HG03135 (cell line): ENCODE measurements around the gene NUB1.

Experiments used
- ATAC-seq: cut with Tn5 transposase; IDR thresholded peaks from one replicate; pipeline ENCODE4 v1.9.1; 2021; ENCODE audit warnings: mild to moderate bottlenecking, moderate library complexity; ENCODE audit not compliant: unreplicated experiment

NUB1 gene

DNA sequence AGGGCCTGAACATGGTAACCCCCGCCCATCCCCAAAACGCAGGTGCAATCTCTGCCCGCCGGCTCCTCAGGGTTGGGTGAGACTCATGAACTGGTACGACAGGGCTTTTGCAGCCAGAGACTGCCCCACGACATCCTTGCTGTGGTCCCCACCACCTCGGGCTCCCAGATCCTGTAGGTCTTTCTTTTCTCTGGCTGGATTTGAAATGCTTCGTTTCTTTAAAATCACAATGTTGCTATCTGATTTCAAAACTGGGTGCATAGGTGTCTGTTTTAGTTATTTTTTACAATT, 46.3 kb downstream of the NUB1 start:
- no peak for ATAC-seq

DNA sequence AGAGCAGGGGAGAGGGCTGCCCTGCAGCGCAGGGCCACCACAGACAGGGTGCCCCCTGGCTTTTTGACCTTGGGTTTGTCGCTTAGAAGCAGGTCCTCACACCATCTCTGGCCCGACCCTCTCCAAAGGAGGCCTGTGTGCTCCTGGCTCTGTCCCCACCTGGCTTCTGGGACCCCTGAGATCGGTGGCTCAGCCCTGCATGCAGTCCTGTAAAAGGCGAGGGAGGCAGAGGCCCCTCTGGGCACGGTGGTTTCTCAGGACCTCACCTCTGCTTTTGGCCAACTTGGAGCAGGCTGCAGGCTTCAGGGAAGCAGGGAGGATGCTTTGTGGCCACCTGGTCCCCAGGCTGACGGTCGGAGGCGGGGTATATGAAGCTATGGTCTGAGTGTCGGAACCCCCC, 46.8 kb downstream of the NUB1 start:
- ATAC-seq = no peak

DNA sequence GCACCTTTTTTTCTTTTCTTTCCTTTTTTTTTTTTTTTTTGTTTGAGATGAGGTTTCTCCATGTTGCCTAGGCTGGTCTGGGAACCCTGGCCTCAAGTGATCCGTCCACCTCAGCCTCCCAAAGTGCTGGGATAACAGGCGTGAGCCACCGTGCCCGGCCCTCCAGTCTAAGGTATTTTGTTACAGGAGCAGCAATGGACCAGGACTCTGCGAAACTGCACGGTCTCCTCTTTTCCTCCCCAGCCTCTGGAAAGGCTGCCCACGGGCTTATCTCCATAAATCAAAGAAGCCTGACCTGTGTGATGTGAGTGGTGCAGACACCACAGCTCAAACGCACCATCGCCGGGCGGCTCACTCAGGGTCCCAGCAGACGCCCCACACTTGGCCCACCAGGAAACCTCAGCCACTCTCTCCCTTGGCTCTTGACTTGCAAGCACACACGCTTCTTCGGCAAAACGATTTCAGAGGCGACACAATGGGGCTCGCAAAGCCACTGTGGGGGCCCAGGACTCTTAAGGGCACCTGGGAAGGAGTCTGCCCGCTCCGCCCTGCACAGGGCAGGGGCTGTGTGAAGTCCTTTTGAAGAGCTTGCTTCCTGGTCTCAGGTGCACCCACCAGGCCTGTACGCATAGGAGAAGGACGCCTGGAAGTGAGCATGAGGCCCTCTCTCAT, 47.6 kb downstream of the NUB1 start:
- no peak for ATAC-seq

DNA sequence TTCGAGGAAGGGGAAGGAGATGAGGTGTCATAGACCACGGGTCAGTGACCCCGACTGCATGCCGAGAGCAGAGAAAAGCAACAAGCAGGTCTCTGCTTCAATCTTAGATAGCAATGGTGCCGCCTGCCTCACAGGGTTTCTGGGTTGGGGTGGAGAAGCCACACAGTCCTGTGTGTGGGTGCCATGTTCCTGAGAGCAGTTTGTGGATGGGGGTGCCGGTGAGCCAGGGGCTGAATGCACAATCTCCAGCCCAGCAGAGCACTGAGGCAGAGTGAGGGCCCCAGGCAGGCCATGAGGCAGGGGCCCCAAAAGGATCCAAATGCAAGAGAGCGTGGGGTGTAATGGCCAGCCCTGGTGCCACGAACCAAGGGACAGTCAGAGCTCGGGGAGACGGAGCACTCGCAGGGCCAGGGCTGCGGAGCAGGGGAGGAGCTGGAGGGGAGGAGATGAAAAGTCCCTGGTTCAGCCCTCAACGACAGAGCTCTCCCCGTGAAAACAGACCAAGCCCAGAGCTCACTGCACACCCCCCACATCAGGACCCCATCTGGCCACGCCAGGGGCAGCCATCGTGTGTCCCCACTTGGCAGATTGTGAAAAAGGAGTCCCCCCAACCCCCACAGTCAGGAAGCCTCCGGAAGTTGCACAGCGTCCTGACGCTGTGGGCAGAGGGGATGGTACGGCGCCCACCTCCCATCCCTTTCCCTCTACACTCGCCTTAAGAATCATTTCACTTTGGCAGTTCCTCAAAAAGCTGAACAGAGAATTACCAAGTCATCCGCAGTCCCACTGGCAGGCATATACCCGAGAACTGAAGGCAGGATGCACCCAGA, 48.4 kb downstream of the NUB1 start:
- ATAC-seq = no peak

DNA sequence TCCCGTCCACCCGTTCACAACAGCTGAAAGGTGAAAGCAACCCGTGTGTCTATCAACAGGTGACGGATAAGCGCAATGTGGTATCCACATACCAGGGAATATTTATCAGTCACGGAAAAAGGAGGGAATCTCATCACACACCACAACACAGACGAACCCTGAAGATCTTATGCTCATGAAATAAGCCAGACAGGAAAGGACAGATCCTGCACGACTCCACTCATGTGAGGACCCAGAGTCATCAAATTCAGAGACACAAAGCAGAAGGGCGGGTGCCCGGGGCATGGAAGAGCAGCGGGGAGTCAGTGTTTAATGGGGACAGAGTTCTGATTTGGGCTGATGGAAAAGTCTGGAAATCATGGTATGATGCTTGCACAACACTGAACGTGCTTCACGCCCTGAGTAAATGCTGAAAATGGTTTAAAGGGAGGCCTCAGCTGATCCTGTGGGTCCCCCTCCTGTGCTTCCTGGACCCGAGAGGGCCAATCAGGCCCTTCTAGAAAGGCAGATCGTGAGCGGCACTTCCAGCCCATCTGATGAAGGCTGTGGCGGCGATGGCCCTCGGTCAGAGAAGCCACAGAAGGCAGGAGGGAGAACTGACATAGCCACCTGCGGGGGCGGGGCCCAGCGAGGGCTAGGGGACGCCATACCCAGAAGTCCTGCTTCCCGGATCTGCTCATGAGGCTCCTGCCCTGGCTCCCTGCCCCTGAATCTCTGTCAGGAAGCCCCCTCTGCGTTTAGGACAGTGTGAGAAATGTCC, 49.2 kb downstream of the NUB1 start:
- ATAC-seq = no peak

DNA sequence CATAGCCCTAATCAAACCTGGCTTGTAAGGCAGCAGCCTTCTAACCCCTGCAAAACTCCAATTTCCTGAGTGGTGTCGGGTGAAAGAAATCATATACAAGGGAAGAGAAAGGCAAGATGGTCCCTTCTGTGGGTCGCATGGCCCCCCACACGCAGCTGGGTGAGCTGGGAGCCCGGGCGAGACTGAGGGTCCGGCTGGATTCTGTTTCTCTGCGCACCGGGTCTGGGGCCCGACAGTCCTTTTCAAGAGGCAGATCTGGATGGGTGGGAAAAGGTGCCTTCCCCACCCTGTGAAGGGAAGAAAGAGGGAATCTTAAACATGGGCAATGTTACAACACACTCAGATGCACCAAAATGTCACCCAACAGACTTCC, 49.7 kb downstream of the NUB1 start:
- no peak for ATAC-seq

DNA sequence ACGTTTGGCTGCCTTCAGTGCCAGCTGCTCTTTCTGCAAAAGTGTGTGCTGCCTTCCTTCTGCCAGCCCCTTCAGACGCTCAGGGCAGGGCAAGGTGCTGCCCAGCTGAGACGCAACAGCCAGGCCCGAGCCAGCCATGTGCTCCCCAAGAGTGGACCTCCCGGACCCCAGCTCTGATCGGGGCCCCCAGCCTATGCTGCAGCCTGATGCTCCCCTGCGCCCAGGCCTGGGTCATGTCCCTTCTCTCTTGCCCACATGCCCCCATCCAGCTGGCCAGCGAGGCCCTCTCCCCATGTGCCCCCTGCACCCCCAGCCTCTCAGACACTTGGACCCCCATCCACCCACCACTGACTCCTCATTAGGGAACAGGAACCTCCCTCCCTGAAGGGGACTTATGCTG, 50.4 kb downstream of the NUB1 start:
- ATAC-seq = no peak

DNA sequence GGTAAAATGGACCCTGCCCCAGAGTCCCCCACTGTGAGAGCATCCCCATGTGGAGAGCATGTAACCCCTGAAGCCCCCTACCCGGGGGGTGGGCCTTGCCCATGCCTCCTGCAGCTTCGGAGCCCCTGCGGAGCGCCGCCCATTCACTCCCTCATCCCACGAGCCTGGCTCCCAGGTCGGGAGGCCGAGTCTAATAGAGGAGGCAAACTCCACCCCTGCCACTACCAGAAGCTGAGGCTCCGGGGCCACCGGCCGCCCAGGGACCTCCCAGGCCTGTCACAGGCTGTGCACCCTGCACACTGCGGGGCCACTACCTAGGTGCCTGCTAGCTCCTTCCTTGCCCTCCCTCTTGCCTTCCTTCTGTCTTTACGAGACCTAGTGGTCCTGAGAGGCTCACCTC, 50.8 kb downstream of the NUB1 start:
- no peak for ATAC-seq

DNA sequence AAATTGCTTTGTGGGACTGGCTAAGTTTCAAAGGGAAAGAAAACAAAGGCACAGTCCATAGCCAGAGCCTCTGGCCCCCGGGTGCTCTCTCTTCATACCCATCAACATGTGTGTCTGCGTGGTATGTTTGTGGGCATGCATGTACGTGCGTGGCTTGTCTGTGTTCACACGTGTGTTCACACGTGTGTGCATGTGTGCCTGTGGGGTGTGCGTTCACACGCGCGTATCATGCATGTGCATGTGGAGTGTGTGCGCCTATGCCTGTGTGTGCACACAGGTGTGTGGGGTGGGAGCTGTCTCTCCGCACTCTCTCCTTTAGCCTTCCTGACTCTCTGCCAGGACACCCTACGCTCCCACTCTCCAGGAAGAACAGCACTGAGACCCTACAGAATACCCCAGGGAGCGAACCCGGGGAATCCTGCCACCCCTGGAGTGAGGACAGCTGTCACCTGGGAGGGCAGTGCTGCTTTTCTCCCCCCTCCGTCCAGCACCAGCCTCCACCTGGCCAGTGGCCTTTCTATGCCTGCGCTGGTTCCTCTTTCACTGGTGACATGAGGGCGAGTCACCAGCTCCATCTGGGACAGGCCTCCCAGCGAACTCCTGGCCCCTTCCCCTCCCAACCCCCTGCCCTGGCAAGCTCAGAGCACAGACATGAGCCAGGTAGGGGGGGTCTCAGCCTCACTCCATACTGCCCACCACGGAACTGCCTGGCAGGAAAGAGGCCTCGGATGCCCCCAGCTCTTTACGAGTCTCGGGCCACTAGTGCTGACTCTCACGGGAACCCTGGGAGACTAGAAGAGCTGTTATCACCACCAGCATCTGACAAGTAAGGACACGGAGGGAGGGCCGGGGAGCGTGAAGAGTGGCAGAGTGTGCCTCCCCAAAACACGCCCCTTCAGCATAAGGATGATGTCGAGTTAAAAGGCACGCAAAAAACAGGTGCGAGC, 51.7 kb downstream of the NUB1 start:
- ATAC-seq = no peak

DNA sequence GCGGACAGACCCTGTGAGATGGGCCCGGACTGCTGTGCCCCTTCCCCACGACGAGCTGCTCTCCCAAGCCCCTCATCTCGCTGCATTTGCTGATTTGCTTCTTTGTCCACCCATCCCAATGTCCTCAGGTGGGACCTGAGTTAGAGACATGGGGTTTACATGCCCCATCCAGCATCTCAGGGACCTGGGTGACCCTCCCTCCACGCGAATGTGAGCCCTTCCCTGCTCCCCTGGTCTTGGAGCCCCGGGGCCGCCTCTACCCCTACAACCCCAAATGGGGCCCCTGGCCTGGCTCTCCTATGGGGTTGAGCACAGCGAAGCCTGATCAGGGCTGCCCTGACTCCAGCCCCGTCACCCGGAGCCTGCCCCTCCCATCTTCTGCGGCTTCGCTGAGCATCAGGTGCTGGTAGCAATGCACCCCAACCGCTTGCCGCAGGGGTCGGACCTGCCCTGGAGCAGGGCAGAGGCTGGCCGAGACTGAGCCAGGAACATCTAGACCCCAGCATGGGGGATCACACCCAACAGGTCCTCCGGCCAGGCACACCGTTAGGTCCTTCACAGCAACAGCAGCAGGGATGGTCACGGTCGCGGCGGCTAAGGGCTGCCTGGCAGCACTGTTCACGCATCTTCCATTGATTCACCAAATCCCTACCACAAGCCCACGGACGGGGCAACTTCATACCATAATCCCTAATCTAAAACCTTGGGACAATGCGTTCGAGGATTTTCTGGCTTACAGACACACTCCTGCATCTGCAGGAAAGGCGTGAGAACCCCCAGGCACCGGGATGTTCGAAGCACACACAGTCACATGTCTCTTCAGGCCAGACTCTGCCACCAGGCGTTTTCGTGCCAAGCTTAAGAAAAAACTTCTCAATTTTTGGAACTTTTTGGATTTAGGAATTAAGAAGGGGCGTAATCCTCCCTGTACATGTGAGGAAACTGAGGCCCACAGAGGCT, 52.7 kb downstream of the NUB1 start:
- no peak for ATAC-seq

DNA sequence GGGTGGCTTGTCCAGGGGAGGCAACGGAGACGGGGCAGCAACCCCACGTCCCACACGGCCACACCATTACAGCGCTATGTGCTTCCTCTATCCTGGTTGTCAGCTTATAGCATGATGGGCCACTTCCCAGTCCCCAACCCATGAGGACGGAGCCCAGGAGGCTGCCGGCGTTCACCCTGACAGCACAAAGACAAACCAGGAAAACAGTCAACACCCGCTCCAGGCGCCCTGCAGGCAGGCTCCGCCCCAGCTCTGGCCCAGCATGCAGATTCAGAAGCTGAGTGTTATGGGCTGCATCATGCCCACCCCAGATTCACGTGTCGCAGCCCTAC, 53.4 kb downstream of the NUB1 start:
- ATAC-seq = no peak

DNA sequence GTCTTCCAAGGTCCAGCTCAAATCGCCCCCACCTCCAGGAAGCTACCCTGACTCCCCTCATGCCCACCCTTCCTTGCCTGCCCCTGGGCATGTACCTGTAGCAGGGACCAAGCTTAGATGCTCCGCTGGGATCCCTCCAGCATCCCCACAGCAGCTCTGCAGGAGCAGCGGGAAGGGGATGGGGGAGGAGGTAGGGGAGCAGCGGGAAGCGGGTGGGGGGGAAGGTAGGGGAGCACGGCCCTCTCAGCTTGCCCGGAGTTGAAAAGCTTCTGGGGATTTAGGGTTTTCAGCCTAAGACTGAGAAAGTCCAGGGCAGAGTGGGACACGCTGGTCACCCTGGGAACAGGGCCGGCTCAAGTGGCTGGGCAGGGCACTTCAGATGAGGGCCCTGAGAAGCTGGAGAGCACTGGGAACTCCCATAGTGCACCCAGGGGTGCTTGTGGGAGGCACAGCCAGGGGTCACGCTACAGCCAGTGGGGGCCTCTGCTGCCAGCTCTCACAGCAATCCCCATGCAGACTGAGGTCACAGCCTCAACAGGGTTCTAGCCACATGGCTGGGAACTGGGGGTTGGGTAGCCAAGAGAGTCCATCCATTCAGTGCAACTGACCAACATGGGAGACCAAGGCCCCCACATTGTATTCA, 54.8 kb downstream of the NUB1 start:
- ATAC-seq = no peak

DNA sequence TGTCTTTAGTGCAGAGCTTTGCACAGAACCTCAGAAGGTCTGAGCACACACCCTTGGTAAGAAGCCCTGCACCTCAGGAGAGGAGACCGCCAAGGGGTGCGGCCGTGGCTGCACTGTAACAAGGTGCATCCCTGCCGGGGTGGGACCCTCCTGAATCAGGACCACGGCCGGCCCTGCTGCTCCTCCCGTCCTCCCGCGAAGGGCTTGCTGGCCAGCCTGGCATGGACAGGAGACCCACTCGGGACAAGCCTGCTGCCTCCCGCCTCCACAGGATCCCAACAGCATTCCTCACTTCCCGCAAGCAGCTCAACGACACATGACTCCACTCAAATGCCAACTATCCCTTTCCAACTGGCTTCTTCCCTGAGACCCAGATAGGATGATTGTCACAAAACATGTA, 55.4 kb downstream of the NUB1 start:
- no peak for ATAC-seq

DNA sequence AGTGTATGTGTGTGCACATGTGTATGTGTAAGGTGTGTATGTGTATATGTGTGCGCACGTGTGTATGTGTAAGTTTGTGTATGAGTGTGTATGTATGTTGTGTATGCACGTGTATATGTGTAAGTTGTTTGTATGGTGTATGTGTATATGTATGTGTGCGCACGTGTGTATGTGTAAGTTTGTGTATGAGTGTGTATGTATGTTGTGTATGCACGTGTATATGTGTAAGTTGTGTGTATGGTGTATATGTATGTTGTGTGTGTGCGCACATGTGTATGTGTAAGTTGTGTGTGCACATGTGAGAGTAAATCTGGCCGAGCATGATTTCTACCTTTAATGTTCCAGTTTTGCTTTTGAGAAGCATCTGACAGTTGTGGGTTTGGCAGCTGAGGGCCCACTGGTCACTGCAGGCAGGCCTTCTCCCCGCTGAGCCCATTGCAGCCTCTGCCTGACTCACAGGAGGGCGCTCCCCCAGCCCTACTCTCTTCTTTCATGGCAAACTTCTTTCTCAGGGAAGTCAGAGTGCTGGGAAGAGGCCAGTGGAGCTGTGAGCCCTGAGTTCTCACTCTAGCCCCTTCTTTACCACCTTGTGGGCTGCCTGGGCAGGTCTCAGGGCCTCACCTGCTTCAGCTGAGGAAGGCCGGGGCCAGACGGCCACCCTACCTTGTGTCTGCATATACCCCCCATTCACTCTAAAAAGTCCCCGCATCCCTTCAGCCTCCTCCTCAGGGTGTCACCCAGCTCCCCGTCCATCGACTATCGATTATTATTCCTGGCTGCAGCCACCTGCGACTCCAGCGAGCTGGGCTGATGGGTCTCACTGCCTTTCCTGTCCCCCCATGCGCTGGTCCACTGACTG, 57.1 kb downstream of the NUB1 start:
- ATAC-seq = no peak

DNA sequence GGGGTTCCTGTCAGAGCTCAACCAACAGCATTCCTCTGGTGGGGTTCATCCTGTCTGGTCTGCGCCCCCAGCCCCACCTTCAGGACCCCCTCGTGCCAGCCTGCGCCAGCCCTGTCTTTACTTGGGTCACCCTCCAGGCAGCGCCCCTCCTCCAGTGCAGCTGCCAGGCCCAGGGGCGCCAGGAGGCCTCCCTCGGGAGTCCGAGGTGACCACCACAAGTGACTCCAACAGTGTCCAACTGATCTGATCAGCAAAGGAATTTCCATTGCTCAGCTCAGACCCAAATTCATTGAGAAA, 57.6 kb downstream of the NUB1 start:
- ATAC-seq = no peak

DNA sequence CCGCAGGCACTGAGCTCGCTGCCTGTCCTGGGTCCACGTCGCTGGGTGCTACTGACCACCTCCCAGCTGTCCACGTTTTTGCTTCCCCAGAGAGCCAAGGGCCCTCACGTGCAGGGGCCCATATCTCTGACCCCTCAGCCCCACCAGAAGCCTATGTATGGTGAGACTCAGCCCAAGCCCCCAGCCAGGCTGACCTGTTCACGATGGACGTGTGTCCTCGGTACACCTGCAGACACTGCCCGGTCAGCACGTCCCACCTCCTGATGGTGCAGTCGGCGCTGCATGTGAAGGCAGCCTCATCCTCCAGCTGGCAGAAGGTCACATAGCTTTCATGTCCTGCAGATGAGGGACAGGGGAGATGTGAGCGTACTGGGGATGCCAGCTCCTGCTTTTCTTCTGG, 58.3 kb downstream of the NUB1 start:
- no peak for ATAC-seq

DNA sequence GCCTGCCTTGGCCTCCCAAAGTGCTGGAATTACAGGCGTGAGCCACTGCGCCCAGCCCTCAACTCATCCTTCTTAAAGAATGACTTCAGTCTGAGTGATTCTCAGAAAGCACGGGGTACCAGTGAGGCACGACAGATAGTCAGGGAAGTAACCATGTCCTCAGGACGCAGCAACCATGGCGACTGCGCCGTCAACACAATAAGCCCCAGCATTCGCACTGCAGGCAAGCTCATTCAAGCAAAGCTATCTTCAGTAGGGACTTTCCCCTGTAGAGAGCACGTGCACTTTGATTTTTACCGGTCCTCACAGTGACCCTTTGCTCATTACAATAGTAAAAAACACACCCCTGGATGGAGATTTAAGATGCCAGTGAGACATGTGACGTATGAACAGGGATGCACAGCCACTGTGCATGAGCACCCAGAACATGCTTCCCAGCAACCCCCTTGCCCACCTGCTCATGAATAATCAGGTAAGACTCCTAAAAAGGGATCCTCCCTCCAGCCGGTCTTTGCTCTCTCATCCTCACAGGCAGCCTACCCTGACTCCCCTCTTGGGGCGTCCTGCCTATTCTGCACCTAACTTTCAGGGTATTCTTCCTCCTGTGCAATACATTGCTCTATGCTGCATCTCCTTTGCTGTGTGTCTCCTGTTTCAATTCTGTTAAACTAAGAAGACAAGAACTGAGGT, 59.2 kb downstream of the NUB1 start:
- peak; percentile 78 for ATAC-seq
